ENCODE data around the gene SPG7. TPM values are rescaled to one million over a fixed set of nuclear protein-coding genes. Genes with fewer than 3 reads are reported as not detected.

The SPG7 gene
- total RNA-seq, 3 donors from 2014 or later (not counting 1 experiment from before 2014, with no cell fraction given), result 142 to 195 (median 180) TPM

GRCh38 chr16:89606006-89606405, 97.8 kb downstream of the SPG7 start:
- ATAC-seq, result no peak
- H3K36me3 Mint-ChIP-seq, result no peaks in the 10 kb centered on the region
- WGBS (ENCODE audit: insufficient coverage), result 88% methylated on average over 9 of the region's 9 CpGs
- no peaks in the 10 kb centered on the region for H3K9me3 Mint-ChIP-seq
- Histone ChIP-seq H3K4me3 (ENCODE audit: low read length) (no peak overlapping the region), H3K27ac (ENCODE audit: low read length) (no peak overlapping the region), H3K27me3 (ENCODE audit: control insufficient read depth, insufficient read depth, low read length) (no peaks in the 10 kb centered on the region), H3K4me1 (ENCODE audit: control insufficient read depth, insufficient read depth, low read length) (peaks cover 16% of the 10 kb centered on the region), H3K36me3 (ENCODE audit: control insufficient read depth, insufficient read depth, low read length) (no peaks in the 10 kb centered on the region), H3K9me3 (ENCODE audit: control insufficient read depth, insufficient read depth, low read length) (no peaks in the 10 kb centered on the region)
- TF ChIP-seq CTCF (IDR thresholded peaks at IDR 0.05), result no peak
- no peak overlapping the region for H3K27ac Mint-ChIP-seq
- intact Hi-C loops (cut with micrococcal nuclease), result no loop called here
- peaks cover 7 to 15% of the 10 kb centered on the region in 2 donors for H3K4me1 Mint-ChIP-seq
- H3K4me3 Mint-ChIP-seq, result no peak overlapping the region
- DNase-seq, result no peak
- H3K27me3 Mint-ChIP-seq (ENCODE audit: low read depth in 2 of 2), result peaks cover 0 to 2% of the 10 kb centered on the region in 2 donors

Other genes starting within 250 kb of the SPG7 start
- gene ANKRD11, start 17.8 kb upstream of the SPG7 start, total RNA-seq, result 100 to 1,000 TPM; 230 to 299 (median 287) TPM
- 1,000 to 10,000 TPM; 1,286 to 1,549 (median 1,294) TPM for gene RPL13, start 52.3 kb downstream of the SPG7 start, total RNA-seq
- gene CPNE7, start 67.4 kb downstream of the SPG7 start, total RNA-seq, result 1 to 10 TPM; 1.1 to 1.8 (median 1.2) TPM
- gene DPEP1, start 105.2 kb downstream of the SPG7 start, total RNA-seq, result not detected
- 100 to 1,000 TPM; 124 to 135 (median 134) TPM for gene CHMP1A, start 149.3 kb downstream of the SPG7 start, total RNA-seq
- gene SPATA33, start 149.4 kb downstream of the SPG7 start, total RNA-seq, result 10 to 100 TPM in 1 of 3 donors, 1 to 10 TPM in 2; 6.5 to 11.9 (median 8.4) TPM
- gene CDK10, start 178.3 kb downstream of the SPG7 start, total RNA-seq, result 100 to 1,000 TPM; 102 to 123 (median 114) TPM
- 10 to 100 TPM; 23.1 to 37.9 (median 24.0) TPM for gene SPATA2L, start 193.3 kb downstream of the SPG7 start, total RNA-seq
- 10 to 100 TPM; 31.7 to 43.0 (median 35.4) TPM for gene VPS9D1, start 212.5 kb downstream of the SPG7 start, total RNA-seq
- gene ZNF276, start 213.1 kb downstream of the SPG7 start, total RNA-seq, result 100 to 1,000 TPM; 146 to 206 (median 186) TPM

Data from natural killer cell (primary cell).